HCT116 (cell line): ENCODE results near the gene GNG7. TPM values are rescaled to one million over a fixed set of nuclear protein-coding genes. Genes with fewer than 3 reads are reported as not detected.

Experiments
- ATAC-seq: fragments of 200-7000 bp; cut with Tn5 transposase; 2 replicates; pipeline ENCODE4 v1.9.1; 2020; ENCODE audit warnings: mild to moderate bottlenecking, moderate library complexity
- BruUV-seq: library from RNA; stranded (reverse); fragments of 400-500 nt; replicated peaks from 2 replicates; lab custom pipeline; 2021; lab: Mats Ljungman, UMichigan
- CTCF ChIA-PET: fragments of 300-600 bp; sonication (Branson Sonifier 250); formaldehyde crosslinking; loops from one replicate; lab custom pipeline; 2021; ENCODE audit warnings: antibody characterized with exemption; lab: Charles Lee
- POLR2A ChIA-PET: fragments of 300-600, 350-600 bp; sonication (Branson Sonifier 250); formaldehyde crosslinking; loops from one replicate; lab custom pipeline; 2021; ENCODE audit warnings: antibody characterized with exemption; lab: Charles Lee
- RAD21 ChIA-PET, 2 experiments: fragments of 300-600 bp; sonication (Branson Sonifier 250); formaldehyde crosslinking; loops; one replicate each; lab custom pipeline; 2023; ENCODE audit warnings: low total read pairs in 2 of 2; ENCODE audit not compliant: uncharacterized antibody in 2 of 2, unreplicated experiment in 2 of 2, low non-redundant PET in 1 of 2; lab: Charles Lee
- DNase-seq: peaks from one replicate; pipeline ENCODE4 v3.0.0-alpha.2; 2010; ENCODE audit warnings: low read depth, low spot score
- H2AFZ ChIP-seq: fragments of 200-600 bp; shearing (Covaris generic), sonication (generic); 2 replicates; pipeline ENCODE4 v1.6.1; 2017; ENCODE audit warnings: low read depth, mixed run types, mixed read lengths, antibody characterized with exemption, low read length; ENCODE audit not compliant: poor library complexity, severe bottlenecking
- H3K27ac ChIP-seq: 2 replicates; pipeline ENCODE4 v1.5.1; 2012; ENCODE audit warnings: low read depth, low read length
- H3K27me3 ChIP-seq: fragments of 200-600 bp; sonication (generic); 2 replicates; pipeline ENCODE4 v1.6.1; 2016; ENCODE audit warnings: mixed run types, low read length, mixed read lengths; ENCODE audit not compliant: insufficient read depth
- H3K36me3 ChIP-seq, 2 experiments: fragments of 200-500 bp in 1 of 2; fragments of 200-600 bp in 1 of 2; sonication (Bioruptor generic) in 1 of 2; sonication (generic) in 1 of 2; 2 replicates each; pipeline versions ENCODE4 v1.5.1 to v1.6.1; 2014 to 2016; ENCODE audit warnings: low read length in 2 of 2, inconsistent platforms in 1 of 2, mixed read lengths in 1 of 2, mixed run types in 1 of 2; ENCODE audit not compliant: insufficient read depth in 2 of 2, control insufficient read depth in 1 of 2
- H3K4me1 ChIP-seq, 2 experiments: fragments of 200-600 bp in 1 of 2; sonication (generic) in 1 of 2; 2 replicates each; pipeline versions ENCODE4 v1.5.1 to v1.6.1; 2012 to 2017; ENCODE audit warnings: low read length in 2 of 2, inconsistent platforms in 1 of 2, mild to moderate bottlenecking in 1 of 2, mixed read lengths in 1 of 2, mixed run types in 1 of 2, moderate library complexity in 1 of 2; ENCODE audit not compliant: insufficient read depth in 2 of 2, control insufficient read depth in 1 of 2
- H3K4me2 ChIP-seq: fragments of 200-600 bp; sonication (generic); 2 replicates; pipeline ENCODE4 v1.6.1; 2017; ENCODE audit warnings: mixed run types, low read length, mixed read lengths
- H3K4me3 ChIP-seq, 2 experiments: fragments of 200-600 bp in 1 of 2; sonication (generic) in 1 of 2; replicated peaks in 1 of 2; 2 replicates each; pipeline ENCODE4 v1.5.1; 2011 to 2016; ENCODE audit warnings: low read length in 2 of 2, control low read depth in 1 of 2, low read depth in 1 of 2, mild to moderate bottlenecking in 1 of 2, mixed read lengths in 1 of 2, mixed run types in 1 of 2
- H3K79me2 ChIP-seq: fragments of 200-600 bp; sonication (generic); 2 replicates; pipeline ENCODE4 v1.6.1; 2017; ENCODE audit warnings: mild to moderate bottlenecking, mixed run types, low read length, moderate library complexity, mixed read lengths; ENCODE audit not compliant: insufficient read depth
- H3K9ac ChIP-seq: fragments of 200-600 bp; sonication (generic); 2 replicates; pipeline ENCODE4 v1.6.1; 2016; ENCODE audit warnings: low read length, mixed read lengths
- H3K9me2 ChIP-seq: fragments of 200-600 bp; sonication (generic), shearing (Covaris generic); 2 replicates; pipeline ENCODE4 v1.6.1; 2017; ENCODE audit warnings: mixed run types, mild to moderate bottlenecking, moderate library complexity; ENCODE audit not compliant: insufficient read depth
- H3K9me3 ChIP-seq, 2 experiments: fragments of 200-500 bp in 1 of 2; fragments of 200-600 bp in 1 of 2; sonication (Bioruptor generic) in 1 of 2; sonication (generic) in 1 of 2; 2 replicates each; pipeline ENCODE4 v1.6.1; 2014 to 2017; ENCODE audit warnings: low read length in 2 of 2, mixed read lengths in 2 of 2, inconsistent platforms in 1 of 2, low read depth in 1 of 2, mild to moderate bottlenecking in 1 of 2, mixed run types in 1 of 2, moderate library complexity in 1 of 2; ENCODE audit not compliant: control insufficient read depth in 1 of 2, insufficient read depth in 1 of 2
- H4K20me1 ChIP-seq: fragments of 200-600 bp; sonication (generic), shearing (Covaris generic); 2 replicates; pipeline ENCODE4 v1.6.1; 2017; ENCODE audit warnings: mixed run types, mild to moderate bottlenecking, moderate library complexity; ENCODE audit not compliant: insufficient read depth
- CBX3 ChIP-seq: IDR thresholded peaks from 2 replicates; pipeline ENCODE4 v1.6.1; 2012; ENCODE audit warnings: low read depth
- EGR1 ChIP-seq: IDR thresholded peaks from 2 replicates; pipeline ENCODE4 v1.6.1; 2012; ENCODE audit warnings: low read depth
- REST ChIP-seq: IDR thresholded peaks from 2 replicates; pipeline ENCODE4 v1.6.1; 2012; ENCODE audit warnings: low read depth
- ZNF274 ChIP-seq: fragments of 200-500 bp; sonication (Bioruptor generic); IDR thresholded peaks from 2 replicates; pipeline ENCODE4 v1.6.1; 2014; ENCODE audit warnings: mild to moderate bottlenecking, low read depth, low read length, inconsistent platforms
- intact Hi-C: fragments of 100-400 bp; cut with micrococcal nuclease; formaldehyde crosslinking; loops from 2 replicates; pipeline ENCODE4 v1.10.0; 2022
- total RNA-seq: library from RNA; stranded (reverse); gene quantifications from one replicate; pipeline ENCODE4 v1.2.1, GENCODE V29; 2021; ENCODE audit not compliant: unreplicated experiment

The GNG7 gene
- total RNA-seq, 1 experiment from 2014 or later: 11.3 TPM

- DNase-seq (no peak), ATAC-seq (no peak)
- POLR2A ChIA-PET: no interaction called here
- Histone ChIP-seq H2AFZ (no peak overlapping the region), H3K36me3 (no peaks in the 10 kb centered on the region), H3K9me2 (no peaks in the 10 kb centered on the region), H3K4me2 (no peak overlapping the region), H3K9ac (no peak overlapping the region), H3K4me1 (peaks cover 28 to 29% of the 10 kb centered on the region in 2 experiments), H3K4me3 (no peak overlapping the region), H3K27ac (no peak overlapping the region), H4K20me1 (no peaks in the 10 kb centered on the region), H3K27me3 (no peaks in the 10 kb centered on the region), H3K79me2 (no peaks in the 10 kb centered on the region), H3K9me3 (no peaks in the 10 kb centered on the region)
- RAD21 ChIA-PET: no interaction called here
- CTCF ChIA-PET: no interaction called here
- no peak for TF ChIP-seq CBX3
- no peak for TF ChIP-seq EGR1
- BruUV-seq: no TSS peak
- intact Hi-C loops: no loop called here
Observed at GRCh38 chr19:2557093-2557440, 145.4 kb downstream of the GNG7 start.

DNA sequence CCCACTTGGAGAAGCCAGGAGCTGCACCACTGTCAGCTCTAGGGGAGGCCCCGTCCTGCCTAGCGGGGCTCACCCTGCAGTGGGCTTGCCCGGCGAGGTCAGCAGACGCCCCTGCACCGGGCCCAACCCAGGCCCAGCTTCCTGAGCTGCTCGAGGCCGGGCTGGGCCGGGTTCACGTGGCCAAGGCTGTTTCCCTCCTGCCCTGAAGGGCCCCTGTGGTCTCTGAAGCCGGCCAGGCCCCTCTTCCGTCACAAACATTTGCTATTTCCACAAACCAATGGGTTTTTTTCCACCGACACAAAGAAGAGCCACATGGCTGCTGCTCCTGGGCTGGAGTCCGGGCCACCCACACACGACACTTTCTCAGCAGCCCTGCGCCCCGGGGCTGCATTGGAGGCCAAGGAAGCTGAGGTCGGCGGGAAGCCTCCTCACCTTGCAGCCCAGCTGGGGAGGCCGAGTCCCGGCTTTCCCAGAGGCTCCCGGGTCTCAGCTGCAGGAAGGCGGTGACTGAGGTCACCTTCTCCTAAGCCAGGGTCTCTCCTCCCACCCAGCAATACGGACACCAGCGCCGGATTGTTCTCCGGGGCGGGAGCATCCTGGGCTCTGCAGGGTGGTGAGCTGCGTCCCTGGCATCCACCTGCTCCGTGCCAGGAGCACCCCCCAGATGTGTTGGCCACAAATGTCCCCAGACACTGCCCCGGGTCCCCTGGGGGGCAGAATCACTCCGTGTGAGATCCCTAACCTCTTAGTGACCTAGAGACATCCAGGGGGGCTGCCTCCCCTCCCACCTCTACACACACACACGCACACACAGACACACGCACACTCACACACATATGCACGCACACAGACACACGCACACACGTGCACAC, 146.0 kb downstream of the GNG7 start:
- H3K27ac ChIP-seq: no peak overlapping the region
- intact Hi-C loops: no loop called here
- no peaks in the 10 kb centered on the region for H3K36me3 ChIP-seq
- no peak overlapping the region for H3K4me3 ChIP-seq
- H3K9me3 ChIP-seq: no peaks in the 10 kb centered on the region
- no peak overlapping the region for H3K9ac ChIP-seq
- no peaks in the 10 kb centered on the region for H3K79me2 ChIP-seq
- CTCF ChIA-PET: no interaction called here
- no peak overlapping the region for H2AFZ ChIP-seq
- POLR2A ChIA-PET: no interaction called here
- no peaks in the 10 kb centered on the region for H4K20me1 ChIP-seq
- no peaks in the 10 kb centered on the region for H3K27me3 ChIP-seq
- no peak overlapping the region for H3K4me2 ChIP-seq
- no peaks in the 10 kb centered on the region for H3K9me2 ChIP-seq
- no TSS peak for BruUV-seq
- peaks cover 28 to 32% of the 10 kb centered on the region in 2 experiments for H3K4me1 ChIP-seq
- DNase-seq (no peak), ATAC-seq (no peak)
- TF ChIP-seq REST (no peak), ZNF274 (no peak)
- RAD21 ChIA-PET: no interaction called here
